H1 (cell line): Measurements from ENCODE around the gene FBXO21. TPM values are rescaled to one million over a fixed set of nuclear protein-coding genes. Genes with fewer than 3 reads are reported as not detected.

Source experiments
- CTCF ChIA-PET: fragments of 300-600 bp; sonication (Branson Sonifier 250); formaldehyde crosslinking; loops from one replicate; lab custom pipeline; 2021; ENCODE audit not compliant: partially characterized antibody; lab: Charles Lee
- POLR2A ChIA-PET: fragments of 300-600 bp; sonication (Branson Sonifier 250); formaldehyde crosslinking; loops from one replicate; lab custom pipeline; 2021; ENCODE audit warnings: inconsistent platforms; ENCODE audit not compliant: partially characterized antibody; lab: Charles Lee
- DNase-seq, 2 experiments: peaks; one replicate each; pipeline versions ENCODE4 v3.0.0 to v3.0.0-alpha.2; 2010 to 2022; ENCODE audit warnings: low spot score in 2 of 2, low read depth in 1 of 2, mixed read lengths in 1 of 2
- FAIRE-seq: peaks from 2 replicates; lab custom pipeline; 2011; peaks lifted over from hg19 to GRCh38; lab: Jason Lieb, UNC
- H2AFZ ChIP-seq: 2 replicates; pipeline ENCODE4 v1.8.1; 2012; ENCODE audit warnings: low read length, inconsistent platforms
- H2AK5ac ChIP-seq: 2 replicates; pipeline ENCODE4 v1.6.1; 2013; ENCODE audit warnings: low read depth, low read length
- H2BK120ac ChIP-seq: replicated peaks from 2 replicates; pipeline ENCODE3; 2013; ENCODE audit warnings: low read depth, low read length, inconsistent platforms
- H2BK12ac ChIP-seq: 2 replicates; pipeline ENCODE4 v1.6.1; 2013; ENCODE audit warnings: low read depth, low read length
- H2BK15ac ChIP-seq: 2 replicates; pipeline ENCODE4 v1.6.1; 2013; ENCODE audit warnings: low read length
- H2BK20ac ChIP-seq: 2 replicates; pipeline ENCODE4 v1.6.1; 2013; ENCODE audit warnings: low read length
- H2BK5ac ChIP-seq: 2 replicates; pipeline ENCODE4 v1.6.1; 2013; ENCODE audit warnings: low read depth, low read length
- H3K14ac ChIP-seq: 2 replicates; pipeline ENCODE4 v1.6.1; 2013; ENCODE audit warnings: inconsistent platforms; ENCODE audit not compliant: insufficient read length
- H3K18ac ChIP-seq: 2 replicates; pipeline ENCODE4 v1.6.1; 2013; ENCODE audit warnings: low read length; ENCODE audit errors: extremely low read depth
- H3K23ac ChIP-seq: 2 replicates; pipeline ENCODE4 v1.6.1; 2013; ENCODE audit warnings: inconsistent platforms; ENCODE audit not compliant: insufficient read length
- H3K23me2 ChIP-seq: 2 replicates; pipeline ENCODE4 v1.6.1; 2013; ENCODE audit warnings: low read depth, low read length
- H3K27ac ChIP-seq: 2 replicates; pipeline ENCODE4 v1.6.1; 2011; ENCODE audit warnings: low read depth, low read length, inconsistent platforms
- H3K27me3 ChIP-seq, 4 experiments: replicated peaks in 1 of 4; 1 replicate in 1 of 4; 2 replicates in 3 of 4; pipeline versions ENCODE4 v1.6.1 to v1.8.1; 2011 to 2013; ENCODE audit warnings: low read length in 3 of 4, mild to moderate bottlenecking in 3 of 4, inconsistent platforms in 2 of 4, mixed read lengths in 2 of 4, moderate library complexity in 1 of 4; ENCODE audit not compliant: control insufficient read depth in 3 of 4, insufficient read depth in 3 of 4; ENCODE audit errors: extremely low read depth in 1 of 4
- H3K36me3 ChIP-seq, 4 experiments: 2 replicates each; pipeline versions ENCODE4 v1.6.1 to v1.8.1; 2011 to 2013; ENCODE audit warnings: mild to moderate bottlenecking in 4 of 4, low read length in 3 of 4, moderate library complexity in 2 of 4, control low read depth in 1 of 4, inconsistent platforms in 1 of 4; ENCODE audit not compliant: insufficient read depth in 4 of 4, control insufficient read depth in 2 of 4
- H3K4ac ChIP-seq: replicated peaks from 2 replicates; pipeline ENCODE3; 2013; ENCODE audit warnings: low read length, low read depth, mixed read lengths, inconsistent platforms; ENCODE audit not compliant: insufficient read length
- H3K4me1 ChIP-seq, 4 experiments: replicated peaks in 1 of 4; 1 replicate in 1 of 4; 2 replicates in 3 of 4; pipeline versions ENCODE4 v1.6.1 to v1.8.1; 2011 to 2013; ENCODE audit warnings: low read length in 3 of 4, inconsistent platforms in 2 of 4, mixed read lengths in 1 of 4; ENCODE audit not compliant: insufficient read depth in 4 of 4, control insufficient read depth in 3 of 4
- H3K4me2 ChIP-seq, 2 experiments: 2 replicates each; pipeline versions ENCODE4 v1.6.1 to v1.8.1; 2011 to 2013; ENCODE audit warnings: low read depth in 2 of 2, low read length in 2 of 2, control low read depth in 1 of 2, inconsistent platforms in 1 of 2, mild to moderate bottlenecking in 1 of 2; ENCODE audit not compliant: insufficient read depth in 1 of 2
- H3K4me3 ChIP-seq, 4 experiments: fragments of 200-600, 300-600 bp in 1 of 4; sonication (generic), shearing (Covaris generic), sonication (Bioruptor Twin) in 1 of 4; 2 replicates each; pipeline versions ENCODE4 v1.5.1 to v1.8.1; 2011 to 2016; ENCODE audit warnings: low read length in 4 of 4, low read depth in 3 of 4, control low read depth in 2 of 4, inconsistent platforms in 2 of 4, mild to moderate bottlenecking in 2 of 4, mixed read lengths in 1 of 4, moderate library complexity in 1 of 4; ENCODE audit not compliant: insufficient read depth in 2 of 4; ENCODE audit errors: extremely low read depth in 1 of 4
- H3K56ac ChIP-seq: replicated peaks from 2 replicates; pipeline ENCODE3; 2013; ENCODE audit warnings: low read depth, mild to moderate bottlenecking, mixed read lengths, low read length, inconsistent platforms; ENCODE audit not compliant: insufficient read length
- H3K79me1 ChIP-seq: 2 replicates; pipeline ENCODE4 v1.6.1; 2013; ENCODE audit warnings: low read depth, low read length, control low read depth
- H3K79me2 ChIP-seq, 2 experiments: 2 replicates each; pipeline versions ENCODE4 v1.6.1 to v1.8.1; 2012 to 2013; ENCODE audit warnings: low read length in 2 of 2, mild to moderate bottlenecking in 2 of 2, inconsistent platforms in 1 of 2; ENCODE audit not compliant: insufficient read depth in 2 of 2, control insufficient read depth in 1 of 2
- H3K9ac ChIP-seq, 4 experiments: replicated peaks in 1 of 4; 1 replicate in 1 of 4; 2 replicates in 3 of 4; pipeline versions ENCODE4 v1.6.1 to v1.8.1; 2011 to 2013; ENCODE audit warnings: low read depth in 3 of 4, low read length in 3 of 4, control low read depth in 2 of 4, mild to moderate bottlenecking in 2 of 4, moderate library complexity in 2 of 4, inconsistent platforms in 1 of 4; ENCODE audit errors: extremely low read depth in 1 of 4
- H3K9me3 ChIP-seq, 2 experiments: 2 replicates each; pipeline versions ENCODE4 v1.6.1 to v1.8.1; 2012 to 2013; ENCODE audit warnings: mild to moderate bottlenecking in 2 of 2, moderate library complexity in 2 of 2, control low read depth in 1 of 2, inconsistent platforms in 1 of 2, low read depth in 1 of 2, low read length in 1 of 2, mixed read lengths in 1 of 2; ENCODE audit not compliant: insufficient read depth in 2 of 2
- H4K20me1 ChIP-seq, 2 experiments: replicated peaks in 1 of 2; 2 replicates each; pipeline versions ENCODE3 to v1.8.1; 2011 to 2013; ENCODE audit warnings: inconsistent platforms in 2 of 2, low read length in 2 of 2, mild to moderate bottlenecking in 1 of 2; ENCODE audit not compliant: insufficient read depth in 2 of 2, control insufficient read depth in 1 of 2
- H4K5ac ChIP-seq: 2 replicates; pipeline ENCODE4 v1.6.1; 2013; ENCODE audit warnings: low read length, low read depth, mixed read lengths, inconsistent platforms; ENCODE audit not compliant: insufficient read length
- H4K8ac ChIP-seq: 2 replicates; pipeline ENCODE4 v1.8.0; 2013; ENCODE audit warnings: mild to moderate bottlenecking, moderate library complexity, low read length, inconsistent platforms; ENCODE audit not compliant: insufficient read depth; ENCODE audit errors: extremely low read depth
- H4K91ac ChIP-seq: replicated peaks from 2 replicates; pipeline ENCODE3; 2013; ENCODE audit warnings: low read length, mixed read lengths, inconsistent platforms; ENCODE audit not compliant: insufficient read length
- CHD2 ChIP-seq: IDR thresholded peaks from 2 replicates; pipeline ENCODE4 v1.6.1; 2012; ENCODE audit warnings: low read length, improper control_type of control experiment
- CREB1 ChIP-seq: IDR thresholded peaks from 2 replicates; pipeline ENCODE4 v1.6.1; 2012; ENCODE audit warnings: inconsistent platforms
- CTBP2 ChIP-seq: IDR thresholded peaks from 2 replicates; pipeline ENCODE4 v1.7.0; 2011; ENCODE audit warnings: borderline replicate concordance, mild to moderate bottlenecking, moderate library complexity, mixed read lengths, low read length; ENCODE audit not compliant: insufficient read depth, insufficient read length
- HDAC2 ChIP-seq, 2 experiments: fragments of 300-600 bp in 1 of 2; sonication (generic) in 1 of 2; IDR thresholded peaks; 2 replicates each; pipeline ENCODE4 v1.6.1; 2011 to 2012; ENCODE audit warnings: low read depth in 2 of 2, low read length in 2 of 2, mild to moderate bottlenecking in 2 of 2, moderate library complexity in 2 of 2, borderline replicate concordance in 1 of 2, inconsistent platforms in 1 of 2
- JUN ChIP-seq: IDR thresholded peaks from 2 replicates; pipeline ENCODE4 v1.6.1; 2011; ENCODE audit warnings: low read depth, mild to moderate bottlenecking, improper control_type of control experiment, low read length
- JUND ChIP-seq: IDR thresholded peaks from 2 replicates; pipeline ENCODE4 v1.6.1; 2011; ENCODE audit warnings: mild to moderate bottlenecking, improper control_type of control experiment, low read length
- PHF8 ChIP-seq: fragments of 200-600 bp; sonication (generic); conservative IDR thresholded peaks from 2 replicates; pipeline ENCODE4 v1.7.1; 2012; ENCODE audit warnings: low read depth, mild to moderate bottlenecking, inconsistent platforms, low read length, moderate library complexity
- POU5F1 ChIP-seq: IDR thresholded peaks from 2 replicates; pipeline ENCODE4 v1.6.1; 2011; ENCODE audit warnings: low read depth, mild to moderate bottlenecking, low read length, moderate library complexity
- SIRT6 ChIP-seq: IDR thresholded peaks from one replicate; pipeline ENCODE4 v1.7.1; 2012; ENCODE audit warnings: low read length, inconsistent platforms
- SP2 ChIP-seq: IDR thresholded peaks from 2 replicates; pipeline ENCODE4 v1.6.1; 2012; ENCODE audit warnings: mild to moderate bottlenecking, low read length, inconsistent platforms
- TAF1 ChIP-seq: IDR thresholded peaks from 2 replicates; pipeline ENCODE4 v1.6.1; 2011; ENCODE audit warnings: mild to moderate bottlenecking, low read depth, low read length
- TCF12 ChIP-seq: IDR thresholded peaks from 2 replicates; pipeline ENCODE4 v1.6.1; 2011; ENCODE audit warnings: low read depth, mild to moderate bottlenecking, low read length
- TEAD4 ChIP-seq: IDR thresholded peaks from 2 replicates; pipeline ENCODE4 v1.6.1; 2012; ENCODE audit warnings: low read depth, low read length, inconsistent platforms, mixed read lengths
- ZNF274 ChIP-seq: IDR thresholded peaks from 2 replicates; pipeline ENCODE4 v1.7.0; 2012; ENCODE audit warnings: low read length, borderline replicate concordance; ENCODE audit errors: extremely low read depth
- WGBS, 2 experiments: shearing (Covaris generic) in 1 of 2; methylation state at CpG; one replicate each; pipeline versions ENCODE4 v1.1.6 to v1.1.7; 2013 to 2015; ENCODE audit warnings: low lambda C conversion rate in 2 of 2, mixed read lengths in 2 of 2, inconsistent platforms in 1 of 2, low coverage in 1 of 2, missing lambda C conversion rate in 1 of 2; ENCODE audit not compliant: insufficient replicate concordance in 2 of 2, insufficient coverage in 1 of 2, insufficient read length in 1 of 2; ENCODE audit errors: extremely low coverage in 1 of 2, missing lambda C conversion rate in 1 of 2; 5-methylcytosine and 5-hydroxymethylcytosine counted together
- polyA plus RNA-seq, 7 experiments: library from polyadenylated mRNA; depleted of rRNA in 3 of 7; stranded (reverse) in 5 of 7; unstranded in 2 of 7; fragments of >200 nt in 5 of 7; fragments of 200-250 nt in 2 of 7; gene quantifications; 1 replicate in 5 of 7; 2 replicates in 1 of 7; 4 replicates in 1 of 7; pipeline versions ENCODE4 v1.2.1 to v1.2.3, GENCODE V29; 2011 to 2013; ENCODE audit warnings: missing spikeins in 2 of 7, mixed read lengths in 2 of 7
- total RNA-seq: library from RNA; stranded (reverse); fragmentation: NEBNext Ultra II Directional; extraction: Animal tissue kit (Norgen Biotek cat#: 25700); gene quantifications from 2 replicates; pipeline ENCODE4 v1.2.1, GENCODE V29; 2021

The FBXO21 gene
- total and polyA plus RNA-seq, 2 of the 8 experiments (the other 6 are each of a cell fraction or from before 2014, with no cell fraction given), result 57.0 to 80.6 TPM

GRCh38 chr12:117102800-117103181 is 87.5 kb downstream of the FBXO21 start:
- Histone ChIP-seq H3K4me3 (no peak overlapping the region), H2AK5ac (no peak overlapping the region), H2BK5ac (no peak overlapping the region), H3K4me2 (no peak overlapping the region), H3K9me3 (no peaks in the 10 kb centered on the region), H3K27ac (no peak overlapping the region), H4K5ac (no peak overlapping the region), H2BK15ac (no peak overlapping the region), H3K79me2 (no peaks in the 10 kb centered on the region), H4K8ac (no peak overlapping the region), H2BK20ac (no peak overlapping the region), H3K9ac (no peak overlapping the region), H3K36me3 (no peaks in the 10 kb centered on the region), H3K18ac (no peak overlapping the region), H4K91ac (no peak overlapping the region), H3K79me1 (no peaks in the 10 kb centered on the region), H3K27me3 (peaks cover 5 to 11% (median 9%) of the 10 kb centered on the region in 4 experiments), H4K20me1 (no peaks in the 10 kb centered on the region), H3K56ac (no peak overlapping the region), H2BK120ac (no peak overlapping the region), H3K4me1 (peaks cover 0 to 5% (median 0%) of the 10 kb centered on the region in 4 experiments; a peak in 2 of 7 replicates), H2AFZ (no peak overlapping the region), H3K14ac (no peak overlapping the region), H3K4ac (no peak overlapping the region), H3K23me2 (peaks cover 7% of the 10 kb centered on the region; the same call in 1 of the 2 replicates), H3K23ac (no peak overlapping the region), H2BK12ac (no peak overlapping the region)
- FAIRE-seq (no peak), DNase-seq (no peak)
- ChIA-PET CTCF (interaction anchor here (0.7 to 2.5 kb wide), 7 partner anchors 10 to 83 kb away, joined by 3 to 22 read pairs (median 4); no protein-coding TSS in a partner anchor), POLR2A (no interaction called here)
- WGBS, 2 experiments, result 89% methylated on average over 3 of the region's 3 CpGs; no CpG with 5 or more reads in 1 of the 2 experiments
- TF ChIP-seq PHF8, result no peak
- TF ChIP-seq SP2, result no peak
- TF ChIP-seq ZNF274, result no peak
- no peak for TF ChIP-seq CTBP2
- no peak for TF ChIP-seq JUND
- no peak for TF ChIP-seq HDAC2 (IDR thresholded peaks at IDR 0.05; ENCODE audit: borderline replicate concordance in 1 of 2, low read depth in 2 of 2, low read length in 2 of 2)
- no peak for TF ChIP-seq TCF12
- no peak for TF ChIP-seq SIRT6
- no peak for TF ChIP-seq TAF1
- no peak for TF ChIP-seq POU5F1
- TF ChIP-seq JUN, result no peak
- no peak for TF ChIP-seq CHD2
- no peak for TF ChIP-seq TEAD4
- TF ChIP-seq CREB1, result no peak
